ENCODE data around the gene RAD21L1. TPM values are rescaled to one million over a fixed set of nuclear protein-coding genes. Genes with fewer than 3 reads are reported as not detected.
A peak's percentile ranks its signal among the peaks of the same experiment; 100 is the strongest.
"Not testable (repeated sequence)": the region's sequence is repeated elsewhere in the genome, so short reads cannot be mapped to it uniquely, and the experiment has no call there.

The RAD21L1 gene
- total and polyA plus RNA-seq, 5 experiments from 2014 or later: 0.49 TPM; not detected in 4

DNA sequence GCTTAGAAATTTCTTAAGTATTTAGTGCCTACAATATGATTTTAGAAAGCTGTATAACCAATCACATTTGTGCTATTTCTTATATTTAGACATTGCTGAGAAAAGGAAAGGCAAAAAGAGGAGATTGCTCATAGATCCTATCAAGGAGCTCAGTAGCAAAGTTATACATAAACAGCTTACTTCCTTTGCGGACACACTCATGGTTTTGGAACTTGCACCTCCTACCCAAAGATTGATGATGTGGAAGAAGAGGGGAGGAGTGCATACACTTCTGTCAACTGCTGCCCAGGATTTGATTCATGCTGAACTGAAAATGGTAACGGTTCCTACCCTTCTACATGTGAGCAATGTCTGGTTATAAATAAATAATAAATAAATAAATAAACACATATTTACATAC is 16.7 kb downstream of the RAD21L1 start:
- Mint-ChIP-seq H3K4me3 (no peak overlapping the region), H3K4me1 (peaks cover 0 to 2% (median under 1%) of the 10 kb centered on the region in 4 donors), H3K27me3 (peaks cover 0 to 16% (median 4%) of the 10 kb centered on the region in 5 donors), H3K36me3 (no peaks in the 10 kb centered on the region), H3K9me3 (no peaks in the 10 kb centered on the region), H3K27ac (no peak overlapping the region)
- POLR2A ChIA-PET: no interaction called here
- no peak for ATAC-seq
- no peak for DNase-seq

DNA sequence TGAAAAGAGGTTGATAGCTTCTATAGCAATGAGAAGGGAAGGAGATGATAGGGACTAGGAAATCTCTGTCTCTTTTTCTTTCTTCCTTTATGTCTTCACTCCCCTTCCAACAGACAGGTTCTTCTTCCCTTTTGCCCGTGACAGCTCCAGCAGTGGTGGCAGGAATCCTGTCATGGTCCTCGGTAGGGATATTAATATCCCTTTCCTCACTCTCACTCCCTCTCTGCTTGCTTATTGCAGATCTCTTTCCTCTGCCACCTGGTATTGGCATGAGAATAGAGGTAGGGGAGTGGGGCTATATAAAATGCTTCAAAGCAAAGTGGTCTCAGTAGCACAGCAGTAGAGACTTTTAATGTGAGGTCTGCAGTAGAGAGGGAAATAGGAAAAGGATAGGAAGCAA is 19.7 kb downstream of the RAD21L1 start:
- Mint-ChIP-seq H3K4me3 (no peak overlapping the region), H3K27ac (no peak overlapping the region), H3K9me3 (peaks cover 0 to 4% (median 0%) of the 10 kb centered on the region in 9 donors), H3K27me3 (peaks cover 0 to 7% (median 2%) of the 10 kb centered on the region in 5 donors), H3K36me3 (no peaks in the 10 kb centered on the region), H3K4me1 (peaks cover 0 to 2% (median under 1%) of the 10 kb centered on the region in 4 donors)
- no peak for ATAC-seq
- POLR2A ChIA-PET: no interaction called here
- DNase-seq: no peak

DNA sequence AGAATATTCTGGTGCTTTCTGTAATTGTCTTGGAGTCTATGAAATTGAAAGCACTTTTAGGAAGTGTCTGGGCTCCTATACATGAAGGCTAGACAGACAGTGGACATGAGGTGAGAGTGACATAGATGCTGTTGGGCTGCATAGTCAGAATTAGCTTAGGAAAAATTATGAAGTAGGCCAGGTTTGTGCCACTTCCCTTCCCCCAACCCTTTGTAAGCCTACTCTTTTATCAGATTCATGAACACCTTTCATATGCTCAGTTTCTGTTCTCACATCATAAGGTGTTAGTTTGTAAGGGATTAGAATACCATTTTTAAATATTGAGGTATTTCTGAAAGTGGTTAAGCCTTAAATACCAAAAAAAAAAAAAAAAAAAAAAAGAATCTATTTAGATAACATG is 21.8 kb downstream of the RAD21L1 start:
- POLR2A ChIA-PET: interaction anchor here (0.8 kb wide), 1 partner anchor 18 kb away, joined by 3 read pairs; the partner anchor contains the start of gene SNPH
- peaks cover 0 to 5% (median 0%) of the 10 kb centered on the region in 5 donors for H3K27me3 Mint-ChIP-seq
- DNase-seq (no peak), ATAC-seq (no peak)
- no peaks in the 10 kb centered on the region for H3K36me3 Mint-ChIP-seq
- no peak overlapping the region for H3K4me3 Mint-ChIP-seq
- peaks cover 6 to 16% (median 8%) of the 10 kb centered on the region in 4 donors for H3K4me1 Mint-ChIP-seq
- peaks cover 0 to 11% (median 0%) of the 10 kb centered on the region in 9 donors for H3K9me3 Mint-ChIP-seq
- no peak overlapping the region for H3K27ac Mint-ChIP-seq

DNA sequence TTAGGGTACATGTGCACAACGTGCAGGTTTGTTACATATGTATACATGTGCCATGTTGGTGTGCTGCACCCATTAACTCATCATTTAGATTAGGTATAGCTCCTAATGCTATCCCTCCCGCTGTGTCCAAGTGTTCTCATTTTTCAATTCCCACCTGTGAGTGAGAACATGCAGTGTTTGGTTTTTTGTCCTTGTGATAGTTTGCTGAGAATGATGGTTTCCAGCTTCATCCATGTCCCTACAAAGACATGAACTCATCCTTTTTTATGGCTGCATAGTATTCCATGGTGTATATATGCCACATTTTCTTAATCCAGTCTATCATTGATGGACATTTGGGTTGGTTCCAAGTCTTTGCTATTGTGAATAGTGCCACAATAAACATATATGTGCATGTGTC is 24.4 kb downstream of the RAD21L1 start:
- H3K27me3 Mint-ChIP-seq: peaks cover 0 to 10% (median 0%) of the 10 kb centered on the region in 5 donors
- POLR2A ChIA-PET: interaction anchor here (1.5 kb wide), 1 partner anchor 14 kb away, joined by 3 read pairs; no protein-coding TSS in a partner anchor
- H3K27ac Mint-ChIP-seq, H3K4me3 Mint-ChIP-seq, ATAC-seq, DNase-seq, H3K36me3 Mint-ChIP-seq: not testable (repeated sequence)
- H3K4me1 Mint-ChIP-seq: peaks cover 6 to 16% (median 8%) of the 10 kb centered on the region in 4 donors
- peaks cover 0 to 11% (median 0%) of the 10 kb centered on the region in 9 donors for H3K9me3 Mint-ChIP-seq

DNA sequence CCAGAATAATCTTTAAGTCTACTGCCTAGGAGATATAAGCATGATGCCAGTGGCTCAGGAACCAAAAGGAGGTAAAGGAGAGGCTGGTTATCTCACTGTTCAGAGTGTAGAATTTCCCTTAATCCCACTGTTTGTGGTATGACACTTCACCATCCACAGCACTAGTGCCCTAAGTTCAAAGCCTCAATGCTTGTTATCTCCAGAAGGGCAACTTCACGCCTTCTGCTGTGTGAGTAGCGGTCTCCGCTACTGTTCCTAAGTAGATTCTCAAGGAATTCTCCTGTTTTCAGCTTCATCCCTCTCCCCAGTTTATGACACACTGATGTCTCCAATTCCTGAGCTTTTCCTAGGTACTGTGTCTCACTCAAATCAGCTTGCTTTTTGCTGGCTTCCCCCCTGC is 26.6 kb downstream of the RAD21L1 start:
- Mint-ChIP-seq H3K27me3 (peaks cover 0 to 17% (median 0%) of the 10 kb centered on the region in 5 donors), H3K36me3 (no peaks in the 10 kb centered on the region), H3K27ac (no peak overlapping the region), H3K4me1 (peaks cover 6 to 16% (median 8%) of the 10 kb centered on the region in 4 donors), H3K4me3 (no peak overlapping the region), H3K9me3 (peaks cover 0 to 11% (median 0%) of the 10 kb centered on the region in 9 donors)
- POLR2A ChIA-PET: no interaction called here
- DNase-seq: no peak
- ATAC-seq: no peak

DNA sequence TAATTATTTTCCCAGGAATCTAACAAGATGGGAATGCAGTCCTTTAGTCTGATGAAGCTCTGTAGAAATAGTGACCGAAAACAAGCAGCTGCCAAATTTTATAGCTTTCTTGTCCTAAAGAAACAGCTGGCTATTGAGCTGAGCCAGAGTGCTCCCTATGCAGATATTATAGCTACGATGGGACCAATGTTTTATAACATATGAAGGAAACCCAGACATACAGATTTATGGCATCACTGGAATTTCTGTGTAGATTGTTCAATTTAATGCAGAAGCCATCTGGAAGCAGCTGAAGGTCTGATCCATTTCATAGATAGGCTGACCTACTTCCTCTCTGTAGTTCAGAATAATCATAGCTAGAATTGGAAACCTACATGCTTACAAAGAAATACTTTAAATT is 28.4 kb downstream of the RAD21L1 start:
- Mint-ChIP-seq H3K9me3 (peaks cover 0 to 11% (median 0%) of the 10 kb centered on the region in 9 donors), H3K27me3 (peaks cover 0 to 18% (median 0%) of the 10 kb centered on the region in 5 donors), H3K36me3 (no peaks in the 10 kb centered on the region), H3K4me1 (peaks cover 6 to 16% (median 8%) of the 10 kb centered on the region in 4 donors), H3K27ac (no peak overlapping the region), H3K4me3 (no peak overlapping the region)
- ATAC-seq (no peak), DNase-seq (no peak)
- POLR2A ChIA-PET: interaction anchor here (0.7 to 0.9 kb wide), 3 partner anchors 12 to 46 kb away, joined by 3 to 4 read pairs (median 3); partner anchors contain the start of gene SNPH

DNA sequence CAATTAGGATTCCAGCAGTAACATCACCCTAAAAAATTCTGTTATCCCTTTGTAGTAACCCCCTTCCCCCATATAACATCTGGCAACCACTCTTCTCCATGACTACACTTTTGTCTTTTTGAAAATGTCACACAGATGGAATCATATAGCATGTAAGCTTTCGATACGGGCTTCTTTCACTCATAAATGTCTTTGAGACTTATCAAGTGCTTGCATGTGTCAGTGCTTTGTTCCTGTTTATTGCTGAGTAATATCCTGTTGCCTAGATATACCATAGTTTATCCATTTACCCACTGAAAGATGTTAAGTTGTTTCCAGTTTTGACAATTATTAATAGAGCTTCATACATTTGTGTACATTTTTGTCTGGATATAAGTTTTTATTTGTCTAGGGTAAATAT is 29.8 kb downstream of the RAD21L1 start:
- H3K27me3 Mint-ChIP-seq: peaks cover 0 to 19% (median 0%) of the 10 kb centered on the region in 5 donors
- peaks cover 0 to 6% (median 0%) of the 10 kb centered on the region in 9 donors for H3K9me3 Mint-ChIP-seq
- POLR2A ChIA-PET: no interaction called here
- H3K4me1 Mint-ChIP-seq: peaks cover 6 to 14% (median 8%) of the 10 kb centered on the region in 4 donors
- H3K27ac Mint-ChIP-seq: no peak overlapping the region
- no peaks in the 10 kb centered on the region for H3K36me3 Mint-ChIP-seq
- DNase-seq: no peak
- no peak for ATAC-seq
- no peak overlapping the region for H3K4me3 Mint-ChIP-seq

DNA sequence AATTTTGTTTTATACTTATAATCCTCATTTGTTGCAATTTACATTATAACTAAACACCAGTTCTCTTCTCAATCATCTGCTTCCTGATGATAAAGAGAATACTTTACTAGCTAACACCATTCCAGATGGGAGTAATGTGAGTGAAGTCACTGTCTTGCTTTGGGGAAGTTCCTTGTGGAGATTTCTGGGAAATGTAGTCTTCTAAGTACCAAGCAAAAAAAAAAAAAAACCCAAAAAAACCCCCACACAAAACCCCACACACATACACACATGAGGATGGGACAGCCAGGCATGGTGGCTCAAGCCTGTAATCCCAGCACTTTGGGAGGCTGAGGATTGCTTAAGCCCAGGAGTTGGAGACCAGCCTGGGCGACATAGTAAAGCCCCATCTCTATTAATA is 38.0 kb downstream of the RAD21L1 start:
- peak overlapping the region in 8 of 10 donors; percentile 28 to 97 (median 66) for H3K4me3 Mint-ChIP-seq
- DNase-seq (no peak), ATAC-seq (no peak)
- H3K4me1 Mint-ChIP-seq: peaks cover 27 to 51% (median 49%) of the 10 kb centered on the region in 4 donors
- POLR2A ChIA-PET: interaction anchor here (1.1 to 1.6 kb wide), 2 partner anchors 14 to 27 kb away, joined by 3 read pairs; no protein-coding TSS in a partner anchor
- H3K27me3 Mint-ChIP-seq: peaks cover 0 to 8% (median 0%) of the 10 kb centered on the region in 5 donors
- H3K27ac Mint-ChIP-seq: peak overlapping the region; percentile 71 to 100 (median 99)
- H3K9me3 Mint-ChIP-seq: peaks cover 0 to 3% (median 0%) of the 10 kb centered on the region in 9 donors
- H3K36me3 Mint-ChIP-seq: peaks cover 0 to 4% (median 0%) of the 10 kb centered on the region in 3 donors

DNA sequence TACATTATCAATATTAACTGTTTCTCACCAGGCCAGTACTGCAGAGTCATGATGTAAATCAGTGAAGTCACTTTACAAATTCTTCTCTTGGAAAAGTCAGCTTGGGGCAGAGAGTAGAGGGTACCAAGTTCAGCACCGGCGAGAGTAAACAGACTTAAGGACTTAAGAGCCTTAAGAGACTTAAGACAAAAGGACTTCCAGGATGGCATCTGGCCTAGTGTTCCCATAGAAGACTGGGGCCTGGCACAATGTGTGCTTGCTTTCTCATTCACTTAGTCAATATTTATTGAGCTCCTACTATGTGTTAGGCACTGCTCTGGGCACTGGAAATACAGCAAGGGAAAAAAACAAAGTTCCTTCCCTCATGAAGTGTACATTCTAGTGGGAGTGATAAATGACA is 38.9 kb downstream of the RAD21L1 start:
- Mint-ChIP-seq H3K27ac (peak overlapping the region; percentile 96 to 100 (median 99)), H3K27me3 (peaks cover 0 to 8% (median 0%) of the 10 kb centered on the region in 5 donors)
- ATAC-seq: no peak

DNA sequence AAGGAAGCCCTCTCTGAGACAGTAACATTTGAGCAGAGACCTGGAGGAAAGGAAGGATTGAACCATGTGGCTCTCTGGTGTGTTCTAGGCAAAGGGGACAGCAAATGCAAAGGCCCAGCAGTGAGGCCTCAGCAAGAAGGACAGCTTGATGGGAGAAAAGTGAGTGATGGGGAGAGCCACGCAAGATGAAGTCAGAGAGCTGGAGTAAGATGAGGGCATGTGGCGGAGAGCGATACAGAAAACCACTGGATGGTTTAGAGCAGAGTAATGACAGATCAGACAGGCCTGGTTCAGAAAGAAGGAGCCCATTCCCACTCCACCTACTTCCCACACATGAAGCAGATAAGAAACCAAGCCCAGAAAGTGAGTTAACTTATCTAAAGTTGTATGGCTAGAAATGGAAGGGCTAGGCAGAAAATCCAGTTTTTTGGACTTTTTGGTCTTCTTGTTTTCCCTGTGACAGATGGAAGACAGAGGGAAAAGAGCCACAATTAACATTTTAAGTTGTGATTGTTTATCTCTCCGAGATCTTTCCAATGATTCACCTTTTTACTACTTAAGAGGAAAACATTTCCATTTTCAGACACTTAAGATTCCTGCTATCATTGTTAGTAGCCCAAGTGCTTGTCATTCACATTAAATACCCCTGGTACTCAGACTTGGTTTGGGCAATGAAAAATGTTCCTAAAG is 39.5 kb downstream of the RAD21L1 start:
- ATAC-seq (no peak), DNase-seq (no peak)
- Mint-ChIP-seq H3K36me3 (peaks cover 0 to 8% (median 0%) of the 10 kb centered on the region in 3 donors), H3K4me3 (peak overlapping the region; percentile 86 to 99 (median 94)), H3K4me1 (peaks cover 30 to 63% (median 60%) of the 10 kb centered on the region in 4 donors), H3K27me3 (peaks cover 0 to 8% (median 0%) of the 10 kb centered on the region in 5 donors), H3K27ac (peak overlapping the region; percentile 96 to 100 (median 99)), H3K9me3 (peaks cover 0 to 3% (median 0%) of the 10 kb centered on the region in 9 donors)
- POLR2A ChIA-PET: interaction anchor here (0.7 to 3.8 kb wide), 11 partner anchors 10 to 364 kb away, joined by 3 to 33 read pairs (median 5); partner anchors contain the start of gene RAD21L1

More for the DNA sequence above, 38.9 kb downstream of the RAD21L1 start:
- Mint-ChIP-seq H3K4me1 (peaks cover 27 to 59% (median 57%) of the 10 kb centered on the region in 4 donors), H3K36me3 (peaks cover 0 to 6% (median 0%) of the 10 kb centered on the region in 3 donors), H3K9me3 (peaks cover 0 to 3% (median 0%) of the 10 kb centered on the region in 9 donors), H3K4me3 (peak overlapping the region; percentile 86 to 99 (median 94))
- POLR2A ChIA-PET: interaction anchor here (0.7 to 3.8 kb wide), 4 partner anchors 15 to 364 kb away, joined by 3 to 33 read pairs (median 3); no protein-coding TSS in a partner anchor
- no peak for DNase-seq

DNA sequence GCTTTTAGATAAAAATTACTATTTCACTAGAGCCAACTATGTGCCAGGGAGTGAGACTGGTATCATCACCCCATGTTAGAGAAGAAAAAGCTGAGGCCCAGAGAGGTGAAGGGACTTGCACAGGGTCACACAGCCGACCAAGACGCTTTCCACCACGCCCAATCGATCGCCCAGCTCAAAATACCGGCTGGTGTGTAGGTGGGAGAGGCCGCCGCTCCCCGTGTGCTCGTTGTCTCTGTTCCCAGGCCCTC is 40.0 kb downstream of the RAD21L1 start:
- peaks cover 31 to 67% (median 62%) of the 10 kb centered on the region in 4 donors for H3K4me1 Mint-ChIP-seq
- peaks cover 0 to 8% (median 0%) of the 10 kb centered on the region in 3 donors for H3K36me3 Mint-ChIP-seq
- H3K4me3 Mint-ChIP-seq: peak overlapping the region; percentile 86 to 99 (median 94)
- peaks cover 0 to 3% (median 0%) of the 10 kb centered on the region in 9 donors for H3K9me3 Mint-ChIP-seq
- POLR2A ChIA-PET: interaction anchor here (0.9 to 3.8 kb wide), 9 partner anchors 10 to 124 kb away, joined by 3 to 33 read pairs (median 7); partner anchors contain the start of gene RAD21L1
- DNase-seq: no peak
- H3K27ac Mint-ChIP-seq: peak overlapping the region; percentile 96 to 100 (median 99)
- H3K27me3 Mint-ChIP-seq: peaks cover 0 to 5% (median 0%) of the 10 kb centered on the region in 5 donors
- ATAC-seq: no peak

DNA sequence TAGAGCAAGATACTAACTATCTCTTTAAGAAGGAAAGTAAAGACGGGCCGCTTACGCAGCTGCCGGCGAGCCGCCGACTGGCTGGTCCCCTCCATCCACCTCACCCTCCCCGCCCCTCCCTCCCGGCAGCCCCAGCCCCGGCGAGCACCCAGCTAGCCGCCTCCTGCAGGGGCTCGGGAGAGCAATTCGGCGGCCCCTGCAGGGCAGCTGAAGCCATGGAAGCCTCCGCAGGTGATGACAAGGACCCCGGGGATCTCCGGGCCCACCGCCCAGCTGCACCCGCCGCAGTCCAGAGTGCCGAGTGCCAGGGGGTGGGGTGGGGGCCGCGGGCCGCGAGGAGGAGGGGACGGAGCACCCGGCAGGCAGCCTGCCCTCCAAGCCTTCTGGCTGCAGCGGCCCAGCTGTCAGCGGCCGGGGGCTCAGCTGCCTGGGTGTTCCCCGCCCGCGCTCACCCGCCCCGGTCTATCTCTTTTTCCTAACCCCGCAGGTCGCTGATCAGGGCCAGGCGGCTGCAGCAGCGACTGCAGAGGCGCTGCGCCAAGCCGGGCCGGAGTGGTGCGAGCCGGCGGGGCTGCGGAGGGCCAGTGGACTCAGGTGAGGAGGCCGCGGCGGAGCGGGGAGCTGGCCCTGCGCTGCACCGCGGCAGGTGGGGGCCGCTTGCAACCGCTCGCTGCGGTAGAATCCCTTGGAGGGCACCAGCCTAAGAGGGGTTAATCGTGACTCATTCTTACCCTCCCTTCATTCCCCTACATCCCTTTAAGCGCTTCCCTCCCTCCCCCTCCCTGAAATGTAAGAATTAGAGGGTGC is 40.5 kb downstream of the RAD21L1 start, which contains the start of gene SNPH:
SNPH (plus strand) TSS at position 128 of the 807 bp plus-strand sequence. CDS start 29,946 bp downstream, outside the sequence.
- Mint-ChIP-seq H3K36me3 (peaks cover 0 to 8% (median 0%) of the 10 kb centered on the region in 3 donors), H3K27me3 (peaks cover 0 to 3% (median 0%) of the 10 kb centered on the region in 5 donors), H3K4me1 (peaks cover 35 to 72% (median 67%) of the 10 kb centered on the region in 4 donors), H3K27ac (peak within 1 kb of the TSS; percentile 96 to 100 (median 99)), H3K9me3 (peaks cover 0 to 3% (median 0%) of the 10 kb centered on the region in 9 donors), H3K4me3 (peak within 1 kb of the TSS; percentile 86 to 99 (median 94))
- peak; percentile 63 to 87 (median 70) for DNase-seq
- POLR2A ChIA-PET: interaction anchor here (0.5 to 3.8 kb wide), 14 partner anchors 9 to 1811 kb away, joined by 3 to 33 read pairs (median 4); partner anchors contain the start of gene RAD21L1
- peak; percentile 90 to 91 for ATAC-seq
